AG09309 (cell line): ENCODE data around the gene NPAS1.

Experiments used
- DNase-seq: peaks from one replicate; pipeline ENCODE4 v3.0.0-alpha.2; 2010; ENCODE audit warnings: low read depth
- H3K4me3 ChIP-seq: 2 replicates; pipeline ENCODE4 v1.5.1; 2011; ENCODE audit warnings: mild to moderate bottlenecking, low read depth, low read length, moderate library complexity; ENCODE audit not compliant: control insufficient read depth
- TF ChIP-seq, protein P1 (sequence below): IDR thresholded peaks from 2 replicates; pipeline ENCODE4 v1.5.1; 2011; ENCODE audit warnings: mild to moderate bottlenecking, low read depth, low read length, inconsistent platforms; ENCODE audit not compliant: insufficient read depth, control insufficient read depth; ENCODE audit errors: missing control alignments

Gene NPAS1

DNA sequence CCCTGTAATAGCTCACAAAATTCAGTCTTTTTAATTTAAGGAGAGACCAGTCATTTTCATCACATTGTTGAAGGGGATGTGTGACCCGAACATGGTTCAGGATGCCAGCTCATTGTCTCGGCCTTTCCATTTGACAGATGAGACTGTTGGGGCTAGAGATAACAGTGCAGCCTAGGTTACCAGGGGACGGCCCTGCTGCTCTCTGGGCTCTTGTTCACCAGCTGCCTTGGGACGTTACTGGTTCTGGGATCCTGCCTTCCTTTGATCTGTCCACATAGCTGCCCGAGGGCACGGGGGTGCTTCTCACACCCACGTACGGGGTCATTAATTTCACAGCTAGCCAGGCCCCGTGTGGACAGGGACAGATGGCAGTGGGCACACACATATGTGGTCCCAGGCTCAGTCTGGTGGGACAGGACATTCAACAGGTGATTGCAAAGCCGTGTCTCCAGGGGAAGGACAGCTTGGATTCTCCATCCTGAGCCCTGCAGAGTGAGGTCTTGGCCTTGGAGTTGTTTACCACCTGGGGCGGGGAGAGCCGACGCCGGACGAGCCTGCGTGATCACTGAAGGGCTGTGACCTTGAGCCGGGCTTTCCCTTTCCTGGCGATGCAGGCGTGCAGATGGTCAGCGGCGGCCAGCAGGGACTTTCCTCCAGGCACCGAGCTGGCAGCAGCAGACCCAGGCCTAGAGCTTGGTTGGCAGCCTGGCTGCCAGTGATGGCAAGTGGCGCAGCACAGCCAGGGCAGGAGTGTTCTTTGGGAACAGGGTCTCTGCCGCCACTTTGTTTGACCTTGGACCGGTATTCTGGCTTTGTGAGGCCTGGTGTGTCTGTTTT, 26.7 kb upstream of the NPAS1 start:
- no peak for DNase-seq
- H3K4me3 ChIP-seq = no peak overlapping the region
- TF ChIP-seq, protein P1, sequence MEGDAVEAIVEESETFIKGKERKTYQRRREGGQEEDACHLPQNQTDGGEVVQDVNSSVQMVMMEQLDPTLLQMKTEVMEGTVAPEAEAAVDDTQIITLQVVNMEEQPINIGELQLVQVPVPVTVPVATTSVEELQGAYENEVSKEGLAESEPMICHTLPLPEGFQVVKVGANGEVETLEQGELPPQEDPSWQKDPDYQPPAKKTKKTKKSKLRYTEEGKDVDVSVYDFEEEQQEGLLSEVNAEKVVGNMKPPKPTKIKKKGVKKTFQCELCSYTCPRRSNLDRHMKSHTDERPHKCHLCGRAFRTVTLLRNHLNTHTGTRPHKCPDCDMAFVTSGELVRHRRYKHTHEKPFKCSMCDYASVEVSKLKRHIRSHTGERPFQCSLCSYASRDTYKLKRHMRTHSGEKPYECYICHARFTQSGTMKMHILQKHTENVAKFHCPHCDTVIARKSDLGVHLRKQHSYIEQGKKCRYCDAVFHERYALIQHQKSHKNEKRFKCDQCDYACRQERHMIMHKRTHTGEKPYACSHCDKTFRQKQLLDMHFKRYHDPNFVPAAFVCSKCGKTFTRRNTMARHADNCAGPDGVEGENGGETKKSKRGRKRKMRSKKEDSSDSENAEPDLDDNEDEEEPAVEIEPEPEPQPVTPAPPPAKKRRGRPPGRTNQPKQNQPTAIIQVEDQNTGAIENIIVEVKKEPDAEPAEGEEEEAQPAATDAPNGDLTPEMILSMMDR = no peak

DNA sequence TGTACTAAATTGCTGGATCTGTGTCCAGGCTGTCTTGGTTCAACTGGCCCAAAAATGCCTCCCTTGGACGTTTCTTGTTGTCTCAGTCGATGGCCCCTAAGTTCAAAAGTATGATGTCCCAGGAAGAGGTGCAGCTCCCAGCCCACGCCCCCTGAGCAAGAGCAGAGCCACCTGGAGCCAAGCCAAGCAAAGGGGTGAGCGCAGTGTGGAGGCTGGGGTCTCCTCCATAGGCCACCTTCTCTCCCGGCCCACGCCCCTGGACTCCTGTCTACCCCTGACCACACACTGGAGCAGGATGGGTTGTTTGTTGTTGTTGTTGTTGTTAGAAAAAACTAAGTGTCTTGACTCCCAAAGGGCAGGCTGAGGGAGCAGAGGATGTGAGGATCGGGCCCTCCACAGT, 26.0 kb upstream of the NPAS1 start:
- H3K4me3 ChIP-seq = no peak overlapping the region
- TF ChIP-seq, protein P1 = no peak
- no peak for DNase-seq

DNA sequence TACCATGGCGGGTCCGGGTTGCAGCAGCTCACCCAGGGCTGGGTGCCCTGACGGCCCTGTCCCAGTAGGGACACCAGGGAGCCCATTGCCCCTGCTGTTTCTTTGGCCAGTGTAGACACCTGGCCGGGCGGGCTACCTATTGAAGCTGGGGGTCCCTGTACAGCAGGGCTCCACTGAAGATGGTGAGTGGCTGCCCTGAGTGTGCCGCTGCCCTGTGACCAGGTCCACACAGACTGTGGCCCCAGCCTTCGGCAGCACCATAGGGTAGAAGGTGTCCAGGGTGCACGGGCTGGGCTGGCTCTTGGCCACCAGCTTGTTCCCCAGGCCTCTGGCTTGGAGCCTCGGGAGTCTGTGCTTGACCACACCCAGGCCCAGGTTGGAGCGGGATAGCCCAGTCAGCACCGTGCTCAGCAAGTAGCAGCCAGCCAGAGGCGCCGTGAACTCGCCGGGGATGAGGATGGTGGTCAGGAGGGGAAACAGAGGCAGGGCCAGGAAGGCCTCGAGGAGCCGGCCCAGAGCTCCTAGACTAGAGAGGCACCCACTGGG, 25.4 kb upstream of the NPAS1 start:
- TF ChIP-seq, protein P1 = no peak
- no peak overlapping the region for H3K4me3 ChIP-seq
- no peak for DNase-seq

DNA sequence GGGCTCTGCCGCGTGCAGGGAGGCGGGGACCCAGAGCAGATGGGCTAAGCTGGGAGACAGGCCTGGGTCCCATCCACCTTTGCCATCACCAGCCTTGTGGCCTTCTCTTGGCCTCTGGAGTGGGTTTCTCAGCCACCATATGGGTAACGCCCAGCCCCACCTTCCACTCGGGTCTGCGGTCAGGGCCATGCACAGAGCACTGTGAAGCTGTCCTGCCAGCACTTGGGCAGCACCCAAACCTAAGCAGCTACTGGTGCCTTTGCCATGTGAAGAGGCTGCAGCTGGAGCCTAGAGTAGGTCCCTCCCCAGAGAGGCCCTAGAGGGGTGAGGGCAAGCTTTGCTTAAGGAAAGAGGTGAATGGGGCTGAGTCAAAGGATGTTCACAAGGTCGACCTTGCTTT, 24.1 kb upstream of the NPAS1 start:
- TF ChIP-seq, protein P1 = no peak
- H3K4me3 ChIP-seq = no peak overlapping the region
- no peak for DNase-seq

DNA sequence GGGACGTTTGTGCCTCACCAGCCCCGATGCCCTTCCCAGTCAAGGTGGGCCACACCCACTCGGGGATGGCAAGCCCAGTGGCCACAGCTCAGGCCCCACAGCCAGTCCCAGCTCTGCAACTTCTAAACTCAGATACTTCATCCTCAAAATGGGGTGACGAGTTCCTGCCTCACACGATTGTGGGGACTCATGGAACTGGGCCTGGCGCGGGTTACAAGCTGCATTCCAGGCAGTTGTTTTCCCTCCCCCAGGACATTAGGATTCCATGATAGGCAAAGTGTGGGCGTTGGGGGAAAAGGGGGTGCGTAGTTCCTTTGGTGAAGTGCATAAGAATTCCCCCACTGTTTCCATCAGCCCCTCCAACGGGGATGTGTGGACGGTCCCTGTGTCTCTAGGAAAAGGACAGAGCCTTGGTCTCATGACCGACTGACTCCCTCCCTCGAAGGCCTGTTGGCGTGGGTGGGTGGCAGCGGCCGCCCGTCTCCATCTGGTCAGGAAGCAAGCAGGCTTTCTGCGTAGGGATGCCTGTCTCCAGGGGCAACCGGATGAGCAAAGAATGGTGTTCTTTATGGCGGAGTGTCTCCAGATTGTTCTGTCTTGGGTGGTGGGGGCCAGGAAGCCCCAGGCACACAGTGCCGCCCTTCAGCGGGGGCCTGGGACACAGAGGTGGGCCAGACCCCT, 21.1 kb upstream of the NPAS1 start:
- DNase-seq = no peak
- TF ChIP-seq, protein P1 = no peak
- no peak overlapping the region for H3K4me3 ChIP-seq

DNA sequence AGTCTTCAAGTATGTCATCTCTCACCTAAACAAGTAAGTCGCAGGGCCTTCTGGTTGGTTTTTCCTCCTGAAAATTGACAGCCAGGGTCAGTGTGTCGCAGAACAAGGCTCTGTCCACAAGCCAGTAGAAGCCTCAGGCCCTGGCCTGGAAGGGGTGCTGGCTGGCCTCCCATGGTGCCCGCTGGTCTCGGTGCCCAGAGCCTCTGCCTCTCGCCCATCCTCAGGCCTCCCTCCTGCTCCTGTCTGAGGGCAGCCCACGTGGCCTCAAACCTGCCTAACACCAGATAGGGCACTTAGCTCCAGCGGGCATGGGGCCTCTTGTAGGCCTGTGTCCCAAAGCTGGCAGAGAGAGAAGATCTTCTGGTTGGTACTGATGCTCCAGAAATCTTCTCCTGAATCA, 20.3 kb upstream of the NPAS1 start:
- TF ChIP-seq, protein P1 = no peak
- DNase-seq = no peak
- no peak overlapping the region for H3K4me3 ChIP-seq
